Left lobe of liver (tissue), 1 donor: ENCODE data around the gene ADGRV1. TPM values are rescaled to one million over a fixed set of nuclear protein-coding genes. Genes with fewer than 3 reads are reported as not detected.

Source experiments
- total RNA-seq: library from RNA; stranded (reverse); gene quantifications from one replicate; pipeline ENCODE4 v1.2.1, GENCODE V29; 2021
- donor health status: DM: no; HTN: yes; CAD: no.

ADGRV1 gene
- total RNA-seq, 1 donor from 2014 or later, result 9.3 TPM

Other genes starting within 250 kb of the ADGRV1 start
- 5.6 TPM for gene CETN3, start 149.0 kb upstream of the ADGRV1 start, total RNA-seq
- 4.4 TPM for gene MBLAC2, start 84.0 kb upstream of the ADGRV1 start, total RNA-seq
- gene POLR3G, start 83.9 kb upstream of the ADGRV1 start, total RNA-seq, result 2.2 TPM
- gene LYSMD3, start 29.2 kb upstream of the ADGRV1 start, total RNA-seq, result 12.6 TPM